IPS DF 6.9 (cell line): ENCODE results near the gene PAPPA2.
"Not testable (repeated sequence)": the region's sequence is repeated elsewhere in the genome, so short reads cannot be mapped to it uniquely, and the experiment has no call there.

ENCODE experiments used
- DNase-seq: peaks from one replicate; pipeline ENCODE4 v3.0.0-alpha.2; 2013; ENCODE audit warnings: low read depth, low spot score
- H3K27ac ChIP-seq: one replicate; pipeline ENCODE4 v1.5.1; 2013; ENCODE audit warnings: low read length, control low read depth
- H3K27me3 ChIP-seq: 2 replicates; pipeline ENCODE4 v1.6.1; 2013; ENCODE audit warnings: mild to moderate bottlenecking, low read length; ENCODE audit not compliant: control insufficient read depth, insufficient read depth
- H3K36me3 ChIP-seq: 2 replicates; pipeline ENCODE4 v1.6.1; 2013; ENCODE audit warnings: low read length; ENCODE audit not compliant: control insufficient read depth, insufficient read depth
- H3K4me1 ChIP-seq: 2 replicates; pipeline ENCODE4 v1.6.1; 2013; ENCODE audit warnings: low read length; ENCODE audit not compliant: control insufficient read depth, insufficient read depth
- H3K4me3 ChIP-seq: 2 replicates; pipeline ENCODE4 v1.5.1; 2013; ENCODE audit warnings: mild to moderate bottlenecking, low read length
- H3K9me3 ChIP-seq: 2 replicates; pipeline ENCODE4 v1.6.1; 2013; ENCODE audit warnings: low read length, inconsistent platforms; ENCODE audit not compliant: control insufficient read depth, insufficient read depth
- WGBS: extraction: QIAGEN DNeasy Blood & Tissue Kit; methylation state at CpG from one replicate; pipeline ENCODE4 v1.1.7; 2013; ENCODE audit warnings: mixed read lengths, missing lambda C conversion rate; ENCODE audit not compliant: insufficient read length, insufficient coverage; 5-methylcytosine and 5-hydroxymethylcytosine counted together

Gene PAPPA2

GRCh38 chr1:176745945-176746344 is 283.0 kb downstream of the PAPPA2 start:
- no peak overlapping the region for H3K4me3 ChIP-seq
- H3K9me3 ChIP-seq, result no peaks in the 10 kb centered on the region
- no peaks in the 10 kb centered on the region for H3K36me3 ChIP-seq
- no CpG with 5 or more reads among the region's 1 CpG for WGBS
- no peak for DNase-seq
- H3K27me3 ChIP-seq, result no peaks in the 10 kb centered on the region
- no peak overlapping the region for H3K27ac ChIP-seq
- no peaks in the 10 kb centered on the region for H3K4me1 ChIP-seq

- no peak overlapping the region for H3K27ac ChIP-seq
- WGBS, result no CpG with 5 or more reads among the region's 2 CpGs
- H3K4me1 ChIP-seq, result no peaks in the 10 kb centered on the region
- no peak for DNase-seq
- H3K36me3 ChIP-seq, result no peaks in the 10 kb centered on the region
- no peak overlapping the region for H3K4me3 ChIP-seq
- no peaks in the 10 kb centered on the region for H3K27me3 ChIP-seq
- no peaks in the 10 kb centered on the region for H3K9me3 ChIP-seq
Observed at GRCh38 chr1:176752505-176752904, 289.5 kb downstream of the PAPPA2 start.

- Histone ChIP-seq H3K4me1 (no peaks in the 10 kb centered on the region), H3K4me3 (no peak overlapping the region), H3K36me3 (no peaks in the 10 kb centered on the region), H3K9me3 (no peaks in the 10 kb centered on the region), H3K27me3 (no peaks in the 10 kb centered on the region), H3K27ac (no peak overlapping the region)
- no CpG with 5 or more reads among the region's 2 CpGs for WGBS
- no peak for DNase-seq
Observed at GRCh38 chr1:176754676-176755075, 291.7 kb downstream of the PAPPA2 start.

- H3K36me3 ChIP-seq, H3K4me1 ChIP-seq, H3K4me3 ChIP-seq, H3K27ac ChIP-seq, H3K9me3 ChIP-seq, H3K27me3 ChIP-seq, DNase-seq: not testable (repeated sequence)
- no CpG with 5 or more reads among the region's 8 CpGs for WGBS
Observed at GRCh38 chr1:176756817-176757216, 293.8 kb downstream of the PAPPA2 start.

- no CpG with 5 or more reads among the region's 2 CpGs for WGBS
- Histone ChIP-seq H3K36me3 (no peaks in the 10 kb centered on the region), H3K4me1 (no peaks in the 10 kb centered on the region), H3K27me3 (no peaks in the 10 kb centered on the region), H3K4me3 (no peak overlapping the region), H3K27ac (no peak overlapping the region), H3K9me3 (no peaks in the 10 kb centered on the region)
- DNase-seq, result no peak
Observed at GRCh38 chr1:176765608-176766007, 302.6 kb downstream of the PAPPA2 start.

- Histone ChIP-seq H3K9me3 (no peaks in the 10 kb centered on the region), H3K27ac (no peak overlapping the region), H3K27me3 (no peaks in the 10 kb centered on the region), H3K36me3 (no peaks in the 10 kb centered on the region), H3K4me3 (no peak overlapping the region), H3K4me1 (no peaks in the 10 kb centered on the region)
- DNase-seq, result no peak
- WGBS, result no CpG with 5 or more reads among the region's 1 CpG
Observed at GRCh38 chr1:176766779-176767178, 303.8 kb downstream of the PAPPA2 start.

- no peaks in the 10 kb centered on the region for H3K4me1 ChIP-seq
- H3K4me3 ChIP-seq, result no peak overlapping the region
- H3K9me3 ChIP-seq, result no peaks in the 10 kb centered on the region
- DNase-seq, result no peak
- no peaks in the 10 kb centered on the region for H3K27me3 ChIP-seq
- WGBS, result no CpG with 5 or more reads among the region's 7 CpGs
- H3K27ac ChIP-seq, result no peak overlapping the region
- H3K36me3 ChIP-seq, result no peaks in the 10 kb centered on the region
Observed at GRCh38 chr1:176767714-176768136, 304.8 kb downstream of the PAPPA2 start.

GRCh38 chr1:176768532-176768931 is 305.6 kb downstream of the PAPPA2 start:
- H3K27me3 ChIP-seq, result no peaks in the 10 kb centered on the region
- no peak overlapping the region for H3K27ac ChIP-seq
- no CpG with 5 or more reads among the region's 4 CpGs for WGBS
- H3K4me3 ChIP-seq, result no peak overlapping the region
- H3K36me3 ChIP-seq, result no peaks in the 10 kb centered on the region
- DNase-seq, result no peak
- H3K4me1 ChIP-seq, result no peaks in the 10 kb centered on the region
- no peaks in the 10 kb centered on the region for H3K9me3 ChIP-seq

- Histone ChIP-seq H3K4me1 (no peaks in the 10 kb centered on the region), H3K9me3 (no peaks in the 10 kb centered on the region), H3K4me3 (no peak overlapping the region), H3K27ac (no peak overlapping the region), H3K36me3 (no peaks in the 10 kb centered on the region), H3K27me3 (no peaks in the 10 kb centered on the region)
- no CpG with 5 or more reads among the region's 2 CpGs for WGBS
- no peak for DNase-seq
Observed at GRCh38 chr1:176770066-176770465, 307.1 kb downstream of the PAPPA2 start.

- H3K36me3 ChIP-seq, result no peaks in the 10 kb centered on the region
- no peaks in the 10 kb centered on the region for H3K9me3 ChIP-seq
- H3K27ac ChIP-seq, result no peak overlapping the region
- no CpG with 5 or more reads among the region's 4 CpGs for WGBS
- H3K4me1 ChIP-seq, result no peaks in the 10 kb centered on the region
- H3K4me3 ChIP-seq, result no peak overlapping the region
- DNase-seq, result no peak
- H3K27me3 ChIP-seq, result no peaks in the 10 kb centered on the region
Observed at GRCh38 chr1:176773038-176773437, 310.1 kb downstream of the PAPPA2 start.

- Histone ChIP-seq H3K4me1 (no peaks in the 10 kb centered on the region), H3K27me3 (no peaks in the 10 kb centered on the region), H3K4me3 (no peak overlapping the region), H3K9me3 (no peaks in the 10 kb centered on the region), H3K27ac (no peak overlapping the region), H3K36me3 (no peaks in the 10 kb centered on the region)
- WGBS, result no CpG with 5 or more reads among the region's 4 CpGs
- no peak for DNase-seq
Observed at GRCh38 chr1:176774224-176774623, 311.2 kb downstream of the PAPPA2 start.
